HG03108 (cell line): ENCODE data around the gene WBP2.
"Not testable (repeated sequence)": the region's sequence is repeated elsewhere in the genome, so short reads cannot be mapped to it uniquely, and the experiment has no call there.

Source experiments
- ATAC-seq: cut with Tn5 transposase; IDR thresholded peaks from one replicate; pipeline ENCODE4 v1.9.1; 2021; ENCODE audit warnings: moderate library complexity; ENCODE audit not compliant: unreplicated experiment

Gene WBP2

DNA sequence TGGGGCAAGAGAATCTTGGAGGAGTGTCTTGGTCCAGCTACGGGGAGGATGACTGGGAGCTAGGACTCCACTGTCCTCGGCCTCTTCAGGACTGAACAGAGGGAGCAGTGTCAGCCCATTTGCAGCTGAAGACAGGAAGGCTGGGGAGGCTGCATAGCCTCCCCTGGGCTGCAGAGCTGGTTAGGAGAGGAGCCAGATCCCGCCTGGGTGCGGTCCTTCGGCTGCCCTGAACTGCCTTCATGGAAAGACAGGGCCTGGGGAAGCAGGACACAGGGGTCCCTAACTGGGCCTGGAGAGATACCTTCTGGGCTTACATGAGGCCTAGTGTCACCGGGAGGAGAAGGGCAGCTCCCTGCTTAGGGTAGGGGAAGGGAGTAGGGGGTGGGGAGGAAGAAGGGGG, 37.6 kb downstream of the WBP2 start:
- no peak for ATAC-seq

GRCh38 chr17:75816693-75817092, 38.4 kb downstream of the WBP2 start:
- ATAC-seq: no peak

- no peak for ATAC-seq
These were observed 39.7 kb downstream of the WBP2 start for GRCh38 chr17:75815399-75815798.

GRCh38 chr17:75814900-75815373, 40.2 kb downstream of the WBP2 start:
- ATAC-seq: no peak

- no peak for ATAC-seq
These were observed 41.1 kb downstream of the WBP2 start for GRCh38 chr17:75814021-75814395.

GRCh38 chr17:75813081-75814020, 41.8 kb downstream of the WBP2 start:
- ATAC-seq: no peak

DNA sequence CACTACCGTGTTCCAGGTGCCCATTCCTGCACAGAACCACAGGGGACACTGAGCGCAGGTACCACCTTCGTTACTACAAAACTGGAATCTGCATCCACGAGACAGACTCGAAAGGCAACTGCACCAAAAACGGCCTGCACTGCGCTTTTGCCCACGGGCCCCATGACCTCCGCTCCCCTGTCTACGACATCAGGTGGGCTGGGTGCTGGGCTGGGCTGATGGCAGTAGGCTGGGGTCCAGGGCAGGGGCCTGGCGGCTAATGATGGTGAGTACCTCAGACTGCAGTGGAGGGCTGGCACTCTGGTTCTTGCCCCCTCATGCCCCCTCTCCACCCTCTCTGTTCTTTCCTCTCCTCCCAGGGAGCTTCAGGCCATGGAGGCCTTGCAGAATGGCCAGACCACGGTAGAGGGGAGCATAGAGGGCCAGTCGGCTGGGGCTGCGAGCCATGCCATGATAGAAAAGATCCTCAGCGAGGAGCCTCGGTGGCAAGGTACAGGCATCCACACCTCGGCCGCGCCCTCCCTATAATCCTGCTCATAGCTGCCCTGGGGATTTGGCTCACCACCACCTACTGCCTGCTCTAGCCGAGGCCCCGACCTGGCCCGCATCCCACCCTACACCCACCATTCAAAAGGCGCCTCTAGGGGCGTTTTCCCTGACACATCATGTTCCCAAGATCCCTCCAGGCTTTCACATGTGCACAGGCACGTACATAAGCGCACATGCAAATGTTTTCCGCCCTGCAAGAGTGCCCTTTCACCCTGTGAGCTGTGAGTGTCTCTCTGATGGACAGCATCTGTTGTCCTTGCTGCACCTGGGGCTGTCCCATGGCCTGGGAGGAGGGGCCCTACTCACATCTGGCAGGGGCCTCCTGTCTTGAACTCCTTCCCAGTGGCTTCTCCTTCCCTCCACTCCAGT, 42.8 kb downstream of the WBP2 start:
- no peak for ATAC-seq

DNA sequence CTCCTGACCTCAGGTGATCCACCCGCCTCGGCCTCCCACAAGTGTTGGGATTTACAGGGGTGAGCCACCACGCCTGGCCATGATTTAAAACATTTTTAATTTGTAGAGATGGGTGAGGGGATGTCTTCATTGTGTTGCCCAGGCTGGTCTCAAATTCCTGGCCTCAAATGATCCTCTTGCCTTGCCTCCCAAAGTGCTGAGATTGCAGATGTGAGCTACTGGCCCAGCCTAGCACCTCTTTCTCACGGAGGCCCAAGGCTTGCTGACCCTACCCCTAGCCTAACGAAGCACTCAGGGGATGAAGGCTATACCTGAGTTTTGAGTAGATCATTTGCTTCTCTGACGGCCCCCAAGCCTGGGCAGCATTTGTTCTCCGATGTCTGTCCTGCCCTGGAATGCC, 44.0 kb downstream of the WBP2 start:
- ATAC-seq: no peak

DNA sequence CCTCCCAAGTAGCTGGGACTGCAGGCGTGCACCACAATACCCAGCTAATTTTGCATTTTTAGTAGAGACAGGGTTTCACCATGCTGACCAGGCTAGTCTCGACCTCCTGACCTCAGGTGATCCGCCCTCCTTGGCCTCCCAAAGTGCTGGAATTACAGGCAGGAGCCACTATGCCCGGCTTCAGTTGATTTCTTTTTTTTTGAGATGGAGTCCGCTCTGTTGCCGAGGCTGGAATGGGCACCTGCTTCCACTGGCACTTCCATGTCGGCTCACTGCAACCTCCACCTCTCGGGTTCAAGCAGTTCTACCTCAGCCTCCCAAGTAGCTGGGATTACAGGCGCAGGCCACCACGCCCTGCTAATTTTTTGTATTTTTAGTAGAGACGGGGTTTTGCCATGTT, 44.4 kb downstream of the WBP2 start:
- ATAC-seq: not testable (repeated sequence)

- ATAC-seq: no peak
These were observed 44.9 kb downstream of the WBP2 start for GRCh38 chr17:75810216-75810615.

- ATAC-seq: no peak
These were observed 45.5 kb downstream of the WBP2 start for GRCh38 chr17:75809631-75810111.

- ATAC-seq: peak; percentile 83
These were observed 46.1 kb downstream of the WBP2 start for GRCh38 chr17:75808905-75809621.

GRCh38 chr17:75808549-75808904, 46.6 kb downstream of the WBP2 start:
- ATAC-seq: no peak

- ATAC-seq: no peak
These were observed 47.3 kb downstream of the WBP2 start for GRCh38 chr17:75807861-75808260.

DNA sequence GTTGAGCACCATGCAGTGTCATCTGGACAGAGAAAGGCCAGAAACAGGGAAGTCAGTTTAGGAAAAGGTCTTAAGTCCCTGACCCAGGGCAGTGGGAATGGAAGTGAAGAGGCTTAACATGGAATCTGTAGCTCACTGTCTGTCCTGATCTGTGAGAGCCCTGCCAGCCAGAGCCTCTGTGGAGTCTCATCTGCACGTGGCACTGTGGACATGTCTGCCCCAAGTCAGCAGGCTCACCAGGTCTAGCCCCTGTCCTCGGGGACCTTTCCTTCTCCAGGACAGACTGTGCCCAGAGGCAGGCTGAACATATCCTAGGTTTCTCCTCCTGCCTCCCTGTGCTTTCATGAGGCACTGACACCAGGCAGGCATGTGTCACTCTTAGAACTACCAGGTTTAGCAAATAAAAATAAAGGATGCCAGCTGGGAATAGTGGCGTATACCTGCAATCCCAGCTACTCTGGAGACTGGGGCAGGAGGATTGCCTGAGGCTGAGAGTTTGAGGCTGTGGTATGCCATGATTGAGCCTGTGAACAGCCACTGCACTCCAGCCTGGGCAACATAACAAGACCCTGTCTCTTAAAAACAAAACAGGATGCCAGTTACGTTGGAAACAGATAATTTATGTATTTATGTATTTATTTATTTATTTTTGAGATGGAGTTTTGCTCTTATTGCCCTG, 48.2 kb downstream of the WBP2 start:
- ATAC-seq: no peak

GRCh38 chr17:75803883-75804282, 51.3 kb downstream of the WBP2 start:
- no peak for ATAC-seq

GRCh38 chr17:75799402-75799801, 55.7 kb downstream of the WBP2 start:
- no peak for ATAC-seq

DNA sequence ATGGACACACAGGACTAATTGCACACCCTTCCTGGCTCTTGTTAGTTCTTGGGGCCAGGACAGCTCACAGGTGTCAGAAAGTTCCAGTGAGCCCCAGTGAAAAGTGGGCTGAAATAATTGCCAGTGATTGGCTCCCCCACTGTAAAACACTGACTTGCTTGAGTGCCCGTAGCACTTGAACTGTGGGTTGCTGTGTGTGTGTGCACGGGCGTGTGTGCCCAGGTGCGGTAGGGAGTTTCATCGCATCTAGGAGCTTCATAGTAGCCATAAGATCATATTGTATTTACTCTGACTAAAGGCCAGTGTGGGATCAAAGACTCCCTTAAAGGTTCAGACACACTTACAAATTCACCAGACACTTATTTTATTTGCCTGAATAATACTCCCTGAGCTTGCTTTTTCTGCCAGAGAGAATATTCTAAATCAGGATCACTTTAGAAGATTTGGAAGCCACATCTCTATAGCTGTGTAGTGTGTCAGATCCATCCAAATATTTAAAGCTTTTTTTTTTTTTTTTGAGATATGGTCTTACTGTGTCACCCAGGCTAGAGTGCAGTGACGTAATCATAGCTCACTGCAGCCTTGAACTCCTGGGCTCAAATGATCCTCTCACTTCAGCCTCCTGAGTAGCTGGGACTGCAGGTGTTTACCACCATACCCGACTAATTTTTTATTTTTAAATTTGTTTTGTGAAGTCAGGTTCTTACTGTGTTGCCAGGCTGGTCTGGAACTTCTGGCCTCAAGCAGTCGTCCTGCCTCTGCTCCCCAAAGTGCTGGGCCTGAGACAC, 59.1 kb downstream of the WBP2 start:
- ATAC-seq: no peak
